ENCODE results near the gene COG7.

- TF ChIP-seq HOXA7 (CRISPR knock-in tag; IDR thresholded peaks at IDR 0.05) = no peak
- TF ChIP-seq POLR2AphosphoS5 (IDR thresholded peaks at IDR 0.05; ENCODE audit: low read depth, low read length) = no peak
- TF ChIP-seq, protein P1, sequence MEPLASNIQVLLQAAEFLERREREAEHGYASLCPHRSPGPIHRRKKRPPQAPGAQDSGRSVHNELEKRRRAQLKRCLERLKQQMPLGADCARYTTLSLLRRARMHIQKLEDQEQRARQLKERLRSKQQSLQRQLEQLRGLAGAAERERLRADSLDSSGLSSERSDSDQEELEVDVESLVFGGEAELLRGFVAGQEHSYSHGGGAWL (CRISPR knock-in tag; IDR thresholded peaks at IDR 0.05) = no peak
- TF ChIP-seq ZNF296 (CRISPR knock-in tag; conservative IDR thresholded peaks at IDR 0.05) = no peak
- TF ChIP-seq GATAD2A (CRISPR knock-in tag; IDR thresholded peaks at IDR 0.05) = no peak
- TF ChIP-seq ZBTB7A (CRISPR knock-in tag; IDR thresholded peaks at IDR 0.05) = no peak
These were observed 17.5 kb downstream of the COG7 start for GRCh38 chr16:23435500-23435899.

All from HepG2 (cell line).